Measurements from ENCODE around the gene EXOC4. TPM values are rescaled to one million over a fixed set of nuclear protein-coding genes. Genes with fewer than 3 reads are reported as not detected.

Gene EXOC4
- total RNA-seq, 1 experiment from 2014 or later = 91.9 TPM

DNA sequence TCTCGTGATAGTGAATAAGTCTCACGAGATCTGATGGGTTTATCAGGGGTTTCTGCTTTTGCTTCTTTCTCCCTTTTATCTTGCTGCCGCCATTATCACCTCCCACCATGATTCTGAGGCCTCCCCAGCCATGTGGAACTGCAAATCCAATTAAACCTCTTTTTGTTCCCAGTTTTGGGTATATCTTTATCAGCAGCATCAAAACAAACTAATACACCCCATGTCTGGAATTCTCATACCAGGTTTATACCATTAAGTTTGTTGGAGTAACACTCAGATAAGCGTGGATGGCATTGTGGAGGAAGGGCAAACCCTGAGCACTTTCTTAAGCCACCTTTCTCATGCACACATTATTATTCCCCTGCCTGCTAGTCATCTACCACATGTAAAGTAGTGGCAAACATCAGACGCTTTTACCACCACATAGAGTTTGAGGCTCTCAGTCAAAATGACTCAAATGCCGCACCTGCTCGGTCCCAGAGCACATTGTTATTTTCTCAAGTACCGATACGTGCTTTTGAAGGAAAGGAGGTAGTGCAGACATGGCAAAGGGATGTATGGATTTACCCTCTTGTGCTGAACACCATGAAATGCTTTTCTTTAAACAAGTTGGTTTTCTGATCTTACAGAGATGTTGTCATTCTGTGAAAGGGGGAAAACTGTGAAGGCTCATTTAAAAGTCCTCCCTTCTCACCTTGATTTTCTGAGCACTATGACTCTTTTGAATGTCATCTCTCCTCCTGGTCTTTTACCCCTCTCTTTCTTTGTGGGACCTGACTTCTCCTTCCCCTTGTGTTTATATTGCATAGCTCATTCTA is 429.7 kb downstream of the EXOC4 start:
- H3K9me3 Mint-ChIP-seq (ENCODE audit: low read depth, unreplicated experiment) = no peaks in the 10 kb centered on the region
- intact Hi-C loops (cut with micrococcal nuclease; ENCODE audit: unreplicated experiment) = no loop called here
- no peaks in the 10 kb centered on the region for H3K27me3 Mint-ChIP-seq (ENCODE audit: unreplicated experiment)
- CTCF ChIA-PET = no interaction called here
- H3K36me3 Mint-ChIP-seq (ENCODE audit: insufficient read depth, unreplicated experiment) = no peaks in the 10 kb centered on the region
- H3K4me1 Mint-ChIP-seq (ENCODE audit: low read depth, unreplicated experiment) = no peaks in the 10 kb centered on the region
- BruUV-seq (replicated peaks) = no TSS peak
- TF ChIP-seq, protein P1, sequence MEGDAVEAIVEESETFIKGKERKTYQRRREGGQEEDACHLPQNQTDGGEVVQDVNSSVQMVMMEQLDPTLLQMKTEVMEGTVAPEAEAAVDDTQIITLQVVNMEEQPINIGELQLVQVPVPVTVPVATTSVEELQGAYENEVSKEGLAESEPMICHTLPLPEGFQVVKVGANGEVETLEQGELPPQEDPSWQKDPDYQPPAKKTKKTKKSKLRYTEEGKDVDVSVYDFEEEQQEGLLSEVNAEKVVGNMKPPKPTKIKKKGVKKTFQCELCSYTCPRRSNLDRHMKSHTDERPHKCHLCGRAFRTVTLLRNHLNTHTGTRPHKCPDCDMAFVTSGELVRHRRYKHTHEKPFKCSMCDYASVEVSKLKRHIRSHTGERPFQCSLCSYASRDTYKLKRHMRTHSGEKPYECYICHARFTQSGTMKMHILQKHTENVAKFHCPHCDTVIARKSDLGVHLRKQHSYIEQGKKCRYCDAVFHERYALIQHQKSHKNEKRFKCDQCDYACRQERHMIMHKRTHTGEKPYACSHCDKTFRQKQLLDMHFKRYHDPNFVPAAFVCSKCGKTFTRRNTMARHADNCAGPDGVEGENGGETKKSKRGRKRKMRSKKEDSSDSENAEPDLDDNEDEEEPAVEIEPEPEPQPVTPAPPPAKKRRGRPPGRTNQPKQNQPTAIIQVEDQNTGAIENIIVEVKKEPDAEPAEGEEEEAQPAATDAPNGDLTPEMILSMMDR (IDR thresholded peaks at IDR 0.05; ENCODE audit: unreplicated experiment) = no peak
- no peak for DNase-seq
- no peak overlapping the region for H3K4me3 Mint-ChIP-seq (ENCODE audit: low read depth, unreplicated experiment)
- H3K27ac Mint-ChIP-seq (ENCODE audit: unreplicated experiment) = no peak overlapping the region

DNA sequence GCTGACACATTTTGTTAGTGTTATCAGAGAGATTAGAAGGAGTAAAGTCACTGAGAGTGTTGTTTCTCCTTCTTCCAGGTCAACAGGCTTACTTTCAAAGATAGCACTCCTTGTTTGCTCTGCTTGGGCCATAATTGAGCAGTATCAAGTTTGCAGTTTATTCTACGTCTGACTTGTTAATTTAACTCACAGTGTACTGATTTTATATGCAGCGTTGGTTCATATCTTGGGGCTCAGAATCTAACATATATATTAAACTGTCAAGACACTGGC is 430.2 kb downstream of the EXOC4 start:
- no peaks in the 10 kb centered on the region for H3K27me3 Mint-ChIP-seq (ENCODE audit: unreplicated experiment)
- no peaks in the 10 kb centered on the region for H3K9me3 Mint-ChIP-seq (ENCODE audit: low read depth, unreplicated experiment)
- CTCF ChIA-PET = no interaction called here
- H3K4me1 Mint-ChIP-seq (ENCODE audit: low read depth, unreplicated experiment) = no peaks in the 10 kb centered on the region
- intact Hi-C loops (cut with micrococcal nuclease; ENCODE audit: unreplicated experiment) = no loop called here
- no peaks in the 10 kb centered on the region for H3K36me3 Mint-ChIP-seq (ENCODE audit: insufficient read depth, unreplicated experiment)
- no peak for DNase-seq
- no peak overlapping the region for H3K4me3 Mint-ChIP-seq (ENCODE audit: low read depth, unreplicated experiment)
- no peak overlapping the region for H3K27ac Mint-ChIP-seq (ENCODE audit: unreplicated experiment)
- BruUV-seq (replicated peaks) = no TSS peak
- TF ChIP-seq, protein P1 (IDR thresholded peaks at IDR 0.05; ENCODE audit: unreplicated experiment) = no peak

DNA sequence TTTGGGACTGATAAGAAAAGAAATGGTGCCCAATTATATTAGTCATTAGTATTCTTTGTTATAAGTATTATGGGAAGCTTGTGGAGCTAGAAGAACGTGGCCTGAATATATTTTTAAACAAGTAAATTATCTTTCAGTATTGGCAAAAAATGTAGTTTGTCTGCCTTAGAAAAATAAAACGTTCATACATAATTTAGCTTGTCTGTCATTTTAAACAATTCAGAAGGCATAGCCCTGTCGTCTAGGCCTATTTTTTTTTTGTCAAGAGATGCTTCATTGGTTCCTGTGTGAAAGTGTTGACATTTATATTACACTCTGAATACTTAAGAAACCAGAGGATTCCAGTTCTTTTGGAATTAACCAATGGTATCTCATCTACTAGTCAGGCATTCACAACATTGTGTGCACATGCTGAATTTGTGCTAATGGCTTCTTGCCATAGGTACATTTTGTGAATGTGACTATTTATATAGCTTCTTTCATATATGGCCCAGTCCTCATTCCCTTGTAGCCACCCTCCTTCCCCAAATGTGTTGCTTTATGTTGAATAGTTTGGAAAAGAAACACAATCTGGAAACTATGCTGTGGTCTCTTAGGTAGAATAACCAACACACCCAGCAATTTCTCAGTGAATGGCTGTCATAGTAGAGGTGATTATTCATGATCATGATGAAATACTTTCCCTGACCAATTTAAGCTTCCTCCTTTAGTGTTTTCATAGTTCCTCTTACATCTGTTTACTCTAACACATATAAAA is 435.8 kb downstream of the EXOC4 start:
- H3K4me3 Mint-ChIP-seq (ENCODE audit: low read depth, unreplicated experiment) = no peak overlapping the region
- TF ChIP-seq, protein P1 (IDR thresholded peaks at IDR 0.05; ENCODE audit: unreplicated experiment) = no peak
- peaks cover 8% of the 10 kb centered on the region for H3K4me1 Mint-ChIP-seq (ENCODE audit: low read depth, unreplicated experiment)
- CTCF ChIA-PET = interaction anchor here (0.5 kb wide), 1 partner anchor 21 kb away, joined by 4 read pairs; no protein-coding TSS in a partner anchor
- no peaks in the 10 kb centered on the region for H3K9me3 Mint-ChIP-seq (ENCODE audit: low read depth, unreplicated experiment)
- H3K27me3 Mint-ChIP-seq (ENCODE audit: unreplicated experiment) = no peaks in the 10 kb centered on the region
- no peaks in the 10 kb centered on the region for H3K36me3 Mint-ChIP-seq (ENCODE audit: insufficient read depth, unreplicated experiment)
- BruUV-seq (replicated peaks) = no TSS peak
- no peak for DNase-seq
- intact Hi-C loops (cut with micrococcal nuclease; ENCODE audit: unreplicated experiment) = no loop called here
- peak overlapping the region; percentile 42 for H3K27ac Mint-ChIP-seq (ENCODE audit: unreplicated experiment)

DNA sequence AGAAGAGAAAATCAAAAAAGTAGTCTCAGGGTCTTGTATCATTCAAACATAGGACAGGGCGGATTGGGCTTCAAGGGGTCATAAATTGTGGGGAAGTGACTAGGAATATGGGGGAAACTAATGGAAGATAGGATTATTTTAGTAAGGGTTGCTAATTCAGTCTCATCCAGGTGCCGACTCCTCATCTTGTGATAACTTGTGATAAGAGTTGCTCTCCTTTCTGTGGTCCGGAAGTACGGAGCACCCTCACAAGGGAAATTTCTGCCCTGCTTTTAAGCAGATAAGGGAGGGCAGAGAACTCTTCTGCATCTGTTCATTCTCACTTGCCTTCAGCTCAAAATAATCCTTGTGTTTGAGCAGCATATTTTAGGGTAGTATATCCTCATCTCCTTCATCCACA is 437.9 kb downstream of the EXOC4 start:
- no peaks in the 10 kb centered on the region for H3K27me3 Mint-ChIP-seq (ENCODE audit: unreplicated experiment)
- H3K9me3 Mint-ChIP-seq (ENCODE audit: low read depth, unreplicated experiment) = no peaks in the 10 kb centered on the region
- no peak overlapping the region for H3K4me3 Mint-ChIP-seq (ENCODE audit: low read depth, unreplicated experiment)
- DNase-seq = no peak
- H3K36me3 Mint-ChIP-seq (ENCODE audit: insufficient read depth, unreplicated experiment) = no peaks in the 10 kb centered on the region
- H3K27ac Mint-ChIP-seq (ENCODE audit: unreplicated experiment) = no peak overlapping the region
- peaks cover 8% of the 10 kb centered on the region for H3K4me1 Mint-ChIP-seq (ENCODE audit: low read depth, unreplicated experiment)
- TF ChIP-seq, protein P1 (IDR thresholded peaks at IDR 0.05; ENCODE audit: unreplicated experiment) = no peak
- BruUV-seq (replicated peaks) = no TSS peak
- intact Hi-C loops (cut with micrococcal nuclease; ENCODE audit: unreplicated experiment) = no loop called here
- CTCF ChIA-PET = no interaction called here

All from Calu3 (cell line).